Lower lobe of right lung (tissue), 2 donors: ENCODE measurements around the gene GSKIP. TPM values are rescaled to one million over a fixed set of nuclear protein-coding genes. Genes with fewer than 3 reads are reported as not detected.

ENCODE experiments used
- ATAC-seq, 2 donors: fragments of 200-7000 bp; cut with Tn5 transposase; one replicate each; pipeline ENCODE4 v1.9.1; 2020 to 2022; ENCODE audit warnings: mild to moderate bottlenecking in 2 of 2, moderate library complexity in 2 of 2
- DNase-seq: peaks from one replicate; pipeline ENCODE4 v3.0.0-alpha.2; 2020
- H3K27ac ChIP-seq: fragments of 200-600 bp; one replicate; pipeline ENCODE4 v1.8.0; 2022
- H3K27me3 ChIP-seq: fragments of 200-600 bp; one replicate; pipeline ENCODE4 v1.8.0; 2022; ENCODE audit warnings: low read depth
- H3K36me3 ChIP-seq: fragments of 200-600 bp; one replicate; pipeline ENCODE4 v1.8.0; 2022; ENCODE audit warnings: mild to moderate bottlenecking
- H3K4me1 ChIP-seq: fragments of 200-600 bp; one replicate; pipeline ENCODE4 v1.8.0; 2022
- H3K4me3 ChIP-seq: fragments of 200-600 bp; one replicate; pipeline ENCODE4 v1.8.0; 2022; ENCODE audit warnings: mild to moderate bottlenecking
- H3K9me3 ChIP-seq: fragments of 200-600 bp; one replicate; pipeline ENCODE4 v1.8.0; 2022
- CTCF ChIP-seq: fragments of 200-600 bp; IDR thresholded peaks from one replicate; pipeline ENCODE4 v1.8.0; 2022; ENCODE audit warnings: antibody characterized with exemption, mild to moderate bottlenecking
- intact Hi-C: fragments of 100-400 bp; cut with DNase I; formaldehyde crosslinking; loops from one replicate; pipeline ENCODE4 v1.11.0; 2022
- total RNA-seq: library from RNA; stranded (reverse); fragmentation: NEBNext Ultra II Directional; extraction: Animal tissue kit (Norgen Biotek cat#: 25700); gene quantifications from one replicate; pipeline ENCODE4 v1.2.1, GENCODE V29; 2021
- donor health status: DM: no; HTN: yes; CAD: no; lungs with severe emphysema.

The GSKIP gene
- total RNA-seq, 1 donor from 2014 or later = 12.6 TPM

- ATAC-seq (no peak), DNase-seq (no peak)
- Histone ChIP-seq H3K36me3 (no peaks in the 10 kb centered on the region), H3K9me3 (no peaks in the 10 kb centered on the region), H3K4me1 (no peaks in the 10 kb centered on the region), H3K27ac (no peak overlapping the region), H3K27me3 (no peaks in the 10 kb centered on the region), H3K4me3 (no peak overlapping the region)
- TF ChIP-seq CTCF = no peak
- intact Hi-C loops = no loop called here
Measured at GRCh38 chr14:96398921-96399320, 35.6 kb downstream of the GSKIP start.

- TF ChIP-seq CTCF = no peak
- no peaks in the 10 kb centered on the region for H3K27me3 ChIP-seq
- H3K27ac ChIP-seq = no peak overlapping the region
- no peaks in the 10 kb centered on the region for H3K36me3 ChIP-seq
- no peak for ATAC-seq
- no peaks in the 10 kb centered on the region for H3K4me1 ChIP-seq
- H3K4me3 ChIP-seq = no peak overlapping the region
- intact Hi-C loops = no loop called here
- DNase-seq = no peak
- H3K9me3 ChIP-seq = no peaks in the 10 kb centered on the region
Measured at GRCh38 chr14:96399405-96399804, 36.1 kb downstream of the GSKIP start.

- H3K27ac ChIP-seq = no peak overlapping the region
- no peak overlapping the region for H3K4me3 ChIP-seq
- no peaks in the 10 kb centered on the region for H3K9me3 ChIP-seq
- H3K36me3 ChIP-seq = no peaks in the 10 kb centered on the region
- no peak for ATAC-seq
- no peak for DNase-seq
- no peaks in the 10 kb centered on the region for H3K27me3 ChIP-seq
- H3K4me1 ChIP-seq = no peaks in the 10 kb centered on the region
- intact Hi-C loops = no loop called here
- no peak for TF ChIP-seq CTCF
Measured at GRCh38 chr14:96400495-96400894, 37.2 kb downstream of the GSKIP start.

GRCh38 chr14:96403409-96403808, 40.1 kb downstream of the GSKIP start:
- TF ChIP-seq CTCF = no peak
- H3K4me1 ChIP-seq = no peaks in the 10 kb centered on the region
- H3K27me3 ChIP-seq = no peaks in the 10 kb centered on the region
- no peak overlapping the region for H3K4me3 ChIP-seq
- ATAC-seq (no peak), DNase-seq (no peak)
- no peaks in the 10 kb centered on the region for H3K9me3 ChIP-seq
- H3K27ac ChIP-seq = no peak overlapping the region
- no peaks in the 10 kb centered on the region for H3K36me3 ChIP-seq
- intact Hi-C loops = no loop called here

GRCh38 chr14:96405677-96406076, 42.4 kb downstream of the GSKIP start:
- intact Hi-C loops = no loop called here
- ATAC-seq = peak; percentile 69 to 87
- Histone ChIP-seq H3K9me3 (no peaks in the 10 kb centered on the region), H3K36me3 (no peaks in the 10 kb centered on the region), H3K27me3 (no peaks in the 10 kb centered on the region), H3K27ac (no peak overlapping the region), H3K4me1 (no peaks in the 10 kb centered on the region), H3K4me3 (no peak overlapping the region)
- TF ChIP-seq CTCF = no peak
- no peak for DNase-seq
